Fibroblast of lung (primary cell): ENCODE data around the gene LZTS2.

Source experiments
- CTCF ChIP-seq, 2 donors: IDR thresholded peaks in 1 of 2; conservative IDR thresholded peaks in 1 of 2; 1 replicate in 1 of 2; 2 replicates in 1 of 2; pipeline ENCODE4 v1.5.1; 2011 to 2012; ENCODE audit warnings: low read length in 2 of 2, control low read depth in 1 of 2, inconsistent platforms in 1 of 2, low read depth in 1 of 2, mild to moderate bottlenecking in 1 of 2
- EZH2 ChIP-seq: IDR thresholded peaks from 2 replicates; pipeline ENCODE4 v1.5.1; 2012; ENCODE audit warnings: low read length, control low read depth, mild to moderate bottlenecking; ENCODE audit errors: missing control alignments

GRCh38 chr10:100970914-100971811 is 28.4 kb upstream of the LZTS2 start:
- TF ChIP-seq CTCF (conservative IDR thresholded peaks at IDR 0.05 in 1 of 2, IDR thresholded peaks at IDR 0.05 in 1 of 2; ENCODE audit: low read depth in 1 of 2, low read length in 2 of 2) (no peak), EZH2 (no peak)
